Measurements from ENCODE around the gene EMX1. TPM values are rescaled to one million over a fixed set of nuclear protein-coding genes. Genes with fewer than 3 reads are reported as not detected.

Gene EMX1
- total RNA-seq, 1 donor, result not detected

- DNase-seq (ENCODE audit: low read depth), result no peak
- no peak overlapping the region for H3K4me3 ChIP-seq (ENCODE audit: low read depth, low read length)
- TF ChIP-seq CTCF (IDR thresholded peaks at IDR 0.05; ENCODE audit: insufficient read depth, low read depth, low read length), result no peak
Observed at GRCh38 chr2:72949045-72949444, 31.7 kb downstream of the EMX1 start.

GRCh38 chr2:72949642-72950041 is 32.3 kb downstream of the EMX1 start:
- H3K4me3 ChIP-seq (ENCODE audit: low read depth, low read length), result no peak overlapping the region
- TF ChIP-seq CTCF (IDR thresholded peaks at IDR 0.05; ENCODE audit: insufficient read depth, low read depth, low read length), result no peak
- no peak for DNase-seq (ENCODE audit: low read depth)

GRCh38 chr2:72950558-72951255 is 33.4 kb downstream of the EMX1 start:
- no peak for TF ChIP-seq CTCF (IDR thresholded peaks at IDR 0.05; ENCODE audit: insufficient read depth, low read depth, low read length)
- DNase-seq (ENCODE audit: low read depth), result no peak

DNA sequence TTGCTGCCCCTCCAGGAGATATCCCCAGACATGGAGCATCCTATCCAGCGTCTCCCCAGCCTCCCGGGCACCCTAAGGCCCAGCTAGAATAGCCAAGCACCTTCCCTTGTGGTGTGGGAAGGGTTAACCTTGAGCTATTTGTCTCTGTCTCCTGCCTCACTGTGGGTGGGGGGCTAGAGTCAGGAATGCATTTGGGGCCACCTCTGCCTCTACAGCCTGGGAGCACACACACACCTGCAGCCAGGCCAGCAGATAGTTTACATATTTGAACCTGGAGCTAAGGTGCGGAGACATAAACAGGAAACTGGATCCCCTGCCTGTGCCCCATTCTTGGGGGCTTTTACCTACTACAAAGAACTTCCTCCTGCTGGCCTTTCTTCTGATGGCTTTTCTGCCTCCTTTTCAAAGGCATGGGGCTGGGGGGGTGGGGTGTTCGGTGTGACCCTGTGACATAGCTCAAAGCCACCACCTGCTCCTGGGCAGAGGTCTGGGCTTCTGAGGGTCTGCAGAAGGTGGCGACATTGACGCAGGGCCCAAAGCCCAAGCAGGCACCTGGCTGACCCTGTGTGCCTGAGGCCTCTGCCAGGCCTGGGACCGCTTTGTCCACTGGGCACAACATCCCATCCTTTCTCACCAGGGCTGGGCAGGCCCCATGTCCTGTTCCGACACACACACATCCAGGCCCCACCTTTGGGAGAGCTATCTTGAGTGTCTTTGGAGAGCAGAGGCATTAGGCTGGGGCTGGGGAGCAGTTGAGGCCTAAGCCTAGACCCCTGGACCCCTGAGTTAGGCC is 34.2 kb downstream of the EMX1 start:
- H3K4me3 ChIP-seq (ENCODE audit: low read depth, low read length), result no peak overlapping the region
- no peak for DNase-seq (ENCODE audit: low read depth)
- TF ChIP-seq CTCF (IDR thresholded peaks at IDR 0.05; ENCODE audit: insufficient read depth, low read depth, low read length), result no peak

More at GRCh38 chr2:72950558-72951255, 33.4 kb downstream of the EMX1 start:
- no peak overlapping the region for H3K4me3 ChIP-seq (ENCODE audit: low read depth, low read length)

GRCh38 chr2:72952110-72952823 is 34.9 kb downstream of the EMX1 start:
- no peak for TF ChIP-seq CTCF (IDR thresholded peaks at IDR 0.05; ENCODE audit: insufficient read depth, low read depth, low read length)
- no peak overlapping the region for H3K4me3 ChIP-seq (ENCODE audit: low read depth, low read length)
- DNase-seq (ENCODE audit: low read depth), result no peak

- H3K4me3 ChIP-seq (ENCODE audit: low read depth, low read length), result no peak overlapping the region
- no peak for TF ChIP-seq CTCF (IDR thresholded peaks at IDR 0.05; ENCODE audit: insufficient read depth, low read depth, low read length)
- DNase-seq (ENCODE audit: low read depth), result no peak
Observed at GRCh38 chr2:72952961-72953360, 35.6 kb downstream of the EMX1 start.
